Measurements from ENCODE around the gene CPPED1.
"Not testable (repeated sequence)": the region's sequence is repeated elsewhere in the genome, so short reads cannot be mapped to it uniquely, and the experiment has no call there.

CPPED1 gene

GRCh38 chr16:12819126-12820117 is 15.7 kb upstream of the CPPED1 start:
- H3K9me3 ChIP-seq (ENCODE audit: control insufficient read depth in 1 of 2, low read length in 2 of 2) = no peaks in the 10 kb centered on the region
- H3K27me3 ChIP-seq (ENCODE audit: low read depth, low read length) = no peaks in the 10 kb centered on the region
- no peaks in the 10 kb centered on the region for H3K4me1 ChIP-seq (ENCODE audit: control insufficient read depth in 1 of 2, insufficient read depth in 2 of 2, low read length in 2 of 2)
- H3K27ac ChIP-seq (ENCODE audit: low read length) = no peak overlapping the region
- no peaks in the 10 kb centered on the region for H3K36me3 ChIP-seq (ENCODE audit: control insufficient read depth in 1 of 2, insufficient read depth in 2 of 2, low read length in 2 of 2)
- H3K4me3 ChIP-seq (ENCODE audit: low read depth in 1 of 2, low read length in 2 of 2) = no peak overlapping the region

GRCh38 chr16:12818326-12818725 is 14.6 kb upstream of the CPPED1 start:
- no peak overlapping the region for H3K27ac ChIP-seq (ENCODE audit: low read length)
- no peak overlapping the region for H3K4me3 ChIP-seq (ENCODE audit: low read depth in 1 of 2, low read length in 2 of 2)
- no peaks in the 10 kb centered on the region for H3K36me3 ChIP-seq (ENCODE audit: control insufficient read depth in 1 of 2, insufficient read depth in 2 of 2, low read length in 2 of 2)
- H3K27me3 ChIP-seq (ENCODE audit: low read depth, low read length) = no peaks in the 10 kb centered on the region
- H3K4me1 ChIP-seq (ENCODE audit: control insufficient read depth in 1 of 2, insufficient read depth in 2 of 2, low read length in 2 of 2) = no peaks in the 10 kb centered on the region
- no peaks in the 10 kb centered on the region for H3K9me3 ChIP-seq (ENCODE audit: control insufficient read depth in 1 of 2, low read length in 2 of 2)

- not testable (repeated sequence) for H3K9me3 ChIP-seq (ENCODE audit: control insufficient read depth in 1 of 2, low read length in 2 of 2); H3K4me3 ChIP-seq (ENCODE audit: low read depth in 1 of 2, low read length in 2 of 2); H3K36me3 ChIP-seq (ENCODE audit: control insufficient read depth in 1 of 2, insufficient read depth in 2 of 2, low read length in 2 of 2); H3K4me1 ChIP-seq (ENCODE audit: control insufficient read depth in 1 of 2, insufficient read depth in 2 of 2, low read length in 2 of 2); H3K27me3 ChIP-seq (ENCODE audit: low read depth, low read length); H3K27ac ChIP-seq (ENCODE audit: low read length)
Observed at GRCh38 chr16:12816791-12817214, 13.1 kb upstream of the CPPED1 start.

DNA sequence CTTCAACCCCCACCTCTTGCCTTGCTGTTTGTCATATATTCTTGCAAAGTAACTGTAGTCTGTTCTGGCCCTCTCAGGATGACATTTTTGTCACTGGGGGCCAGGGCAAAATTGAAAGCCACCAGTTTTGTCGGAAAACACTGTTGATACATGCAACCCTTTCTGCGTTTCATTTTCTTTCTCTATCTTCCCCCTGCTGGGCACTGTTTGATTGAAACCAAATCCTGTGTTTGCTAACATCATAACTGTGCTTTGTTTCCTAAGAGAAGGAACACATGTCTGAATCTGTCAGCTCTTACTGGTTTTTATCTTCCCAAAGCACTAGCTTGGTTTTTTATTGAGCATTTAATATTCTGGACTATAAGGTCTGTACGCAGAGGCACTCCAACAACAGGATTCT is 11.7 kb upstream of the CPPED1 start:
- no peaks in the 10 kb centered on the region for H3K36me3 ChIP-seq (ENCODE audit: control insufficient read depth in 1 of 2, insufficient read depth in 2 of 2, low read length in 2 of 2)
- H3K4me1 ChIP-seq (ENCODE audit: control insufficient read depth in 1 of 2, insufficient read depth in 2 of 2, low read length in 2 of 2) = no peaks in the 10 kb centered on the region
- H3K4me3 ChIP-seq (ENCODE audit: low read depth in 1 of 2, low read length in 2 of 2) = no peak overlapping the region
- H3K27ac ChIP-seq (ENCODE audit: low read length) = no peak overlapping the region
- H3K9me3 ChIP-seq (ENCODE audit: control insufficient read depth in 1 of 2, low read length in 2 of 2) = peaks cover 0 to under 1% of the 10 kb centered on the region in 2 donors
- H3K27me3 ChIP-seq (ENCODE audit: low read depth, low read length) = no peaks in the 10 kb centered on the region

DNA sequence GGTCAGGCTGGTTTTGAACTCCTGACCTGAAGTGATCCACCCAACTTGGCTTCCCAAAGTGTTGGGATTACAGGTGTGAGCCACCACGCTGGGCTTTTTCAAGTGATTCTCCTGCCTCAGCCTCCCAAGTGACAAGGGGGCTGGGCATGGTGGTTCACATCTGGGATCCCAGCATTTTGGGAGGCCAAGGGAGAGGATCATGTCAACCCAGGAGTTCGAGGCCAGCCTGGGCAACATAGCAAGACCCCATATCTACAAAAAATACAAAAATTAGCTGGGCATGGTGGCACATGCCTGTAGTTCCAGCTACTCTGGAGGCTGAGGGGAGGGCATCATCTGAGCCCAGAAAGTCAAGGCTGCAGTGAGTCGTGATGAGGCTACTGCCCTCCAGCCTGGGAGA is 10.0 kb upstream of the CPPED1 start:
- not testable (repeated sequence) for H3K4me3 ChIP-seq (ENCODE audit: low read depth in 1 of 2, low read length in 2 of 2); H3K27me3 ChIP-seq (ENCODE audit: low read depth, low read length); H3K36me3 ChIP-seq (ENCODE audit: control insufficient read depth in 1 of 2, insufficient read depth in 2 of 2, low read length in 2 of 2); H3K27ac ChIP-seq (ENCODE audit: low read length); H3K9me3 ChIP-seq (ENCODE audit: control insufficient read depth in 1 of 2, low read length in 2 of 2); H3K4me1 ChIP-seq (ENCODE audit: control insufficient read depth in 1 of 2, insufficient read depth in 2 of 2, low read length in 2 of 2)

DNA sequence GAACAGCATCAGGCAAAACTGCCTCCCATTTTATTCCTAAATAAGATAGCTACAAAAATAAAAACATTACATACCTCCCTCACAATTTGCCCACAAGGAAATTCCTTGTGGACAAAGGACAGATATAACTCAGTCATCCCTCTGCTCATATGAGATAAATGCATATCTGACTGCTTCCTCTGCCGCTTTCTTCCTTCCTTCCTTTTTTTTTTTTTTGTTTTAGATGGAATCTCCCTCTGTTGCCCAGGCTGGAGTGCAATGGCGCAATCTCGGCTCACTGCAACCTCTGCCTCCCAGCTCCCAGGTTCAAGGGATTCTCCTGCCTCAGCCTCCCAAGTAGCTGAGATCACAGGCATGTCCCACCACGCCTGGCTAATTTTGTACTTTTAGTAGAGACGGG is 9.6 kb upstream of the CPPED1 start:
- not testable (repeated sequence) for H3K27ac ChIP-seq (ENCODE audit: low read length); H3K4me1 ChIP-seq (ENCODE audit: control insufficient read depth in 1 of 2, insufficient read depth in 2 of 2, low read length in 2 of 2)

GRCh38 chr16:12811441-12812383 is 8.0 kb upstream of the CPPED1 start:
- H3K4me1 ChIP-seq (ENCODE audit: control insufficient read depth in 1 of 2, insufficient read depth in 2 of 2, low read length in 2 of 2) = no peaks in the 10 kb centered on the region
- no peak overlapping the region for H3K4me3 ChIP-seq (ENCODE audit: low read depth in 1 of 2, low read length in 2 of 2)
- no peaks in the 10 kb centered on the region for H3K36me3 ChIP-seq (ENCODE audit: control insufficient read depth in 1 of 2, insufficient read depth in 2 of 2, low read length in 2 of 2)
- H3K27me3 ChIP-seq (ENCODE audit: low read depth, low read length) = no peaks in the 10 kb centered on the region
- no peak overlapping the region for H3K27ac ChIP-seq (ENCODE audit: low read length)
- H3K9me3 ChIP-seq (ENCODE audit: control insufficient read depth in 1 of 2, low read length in 2 of 2) = peaks cover 0 to 2% of the 10 kb centered on the region in 2 donors

More for the DNA sequence above, 9.6 kb upstream of the CPPED1 start:
- not testable (repeated sequence) for H3K27me3 ChIP-seq (ENCODE audit: low read depth, low read length); H3K9me3 ChIP-seq (ENCODE audit: control insufficient read depth in 1 of 2, low read length in 2 of 2); H3K4me3 ChIP-seq (ENCODE audit: low read depth in 1 of 2, low read length in 2 of 2); H3K36me3 ChIP-seq (ENCODE audit: control insufficient read depth in 1 of 2, insufficient read depth in 2 of 2, low read length in 2 of 2)

DNA sequence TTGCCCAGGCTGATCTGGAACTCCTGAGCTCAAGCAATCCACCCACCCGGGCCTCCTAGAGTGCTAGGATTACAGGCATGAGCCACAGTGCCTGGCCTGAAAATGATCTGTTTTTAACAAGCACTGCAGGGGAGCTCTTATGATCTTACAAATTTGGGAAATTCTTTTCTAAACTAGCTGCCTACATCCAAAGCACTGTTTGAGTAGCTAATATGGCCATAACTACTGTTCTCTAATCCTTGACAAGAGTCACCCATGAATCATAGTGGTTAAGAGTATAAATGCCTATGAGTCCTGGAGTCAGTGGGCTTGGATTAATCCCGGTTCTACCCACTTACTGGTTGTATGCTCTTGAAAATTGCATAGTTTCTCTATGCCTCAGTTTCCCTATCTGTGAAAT is 1.4 kb upstream of the CPPED1 start:
- Histone ChIP-seq H3K36me3 (ENCODE audit: control insufficient read depth in 1 of 2, insufficient read depth in 2 of 2, low read length in 2 of 2) (no peaks in the 10 kb centered on the region), H3K27ac (ENCODE audit: low read length) (no peak overlapping the region), H3K4me1 (ENCODE audit: control insufficient read depth in 1 of 2, insufficient read depth in 2 of 2, low read length in 2 of 2) (peaks cover 0 to 26% of the 10 kb centered on the region in 2 donors), H3K9me3 (ENCODE audit: control insufficient read depth in 1 of 2, low read length in 2 of 2) (no peaks in the 10 kb centered on the region), H3K27me3 (ENCODE audit: low read depth, low read length) (no peaks in the 10 kb centered on the region), H3K4me3 (ENCODE audit: low read depth in 1 of 2, low read length in 2 of 2) (no peak overlapping the region)

DNA sequence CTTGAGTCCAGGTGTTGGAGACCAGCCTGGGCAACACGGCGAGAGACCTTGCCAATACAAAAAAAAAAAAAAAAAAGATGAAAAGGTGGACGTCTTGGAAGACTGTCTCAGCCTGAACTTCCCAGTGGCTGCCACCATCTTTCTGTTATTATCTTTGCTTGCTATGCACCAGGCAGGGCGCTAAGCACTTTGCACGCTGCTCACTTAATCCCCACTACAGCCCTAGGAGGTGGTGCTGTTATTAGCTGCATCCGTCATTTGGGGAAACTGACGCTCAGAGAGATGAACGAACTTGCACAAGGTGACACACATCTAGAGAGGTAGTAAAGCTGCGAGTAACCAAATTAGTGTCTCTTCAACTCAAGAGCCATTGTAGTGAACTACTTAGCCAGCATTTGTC is 708 bp upstream of the CPPED1 start:
- Histone ChIP-seq H3K4me3 (ENCODE audit: low read depth in 1 of 2, low read length in 2 of 2) (peak overlapping the region; percentile 86 to 87), H3K4me1 (ENCODE audit: control insufficient read depth in 1 of 2, insufficient read depth in 2 of 2, low read length in 2 of 2) (peaks cover 0 to 26% of the 10 kb centered on the region in 2 donors)

GRCh38 chr16:12802661-12803060 is 1.0 kb downstream of the CPPED1 start:
- Histone ChIP-seq H3K9me3 (ENCODE audit: control insufficient read depth in 1 of 2, low read length in 2 of 2) (no peaks in the 10 kb centered on the region), H3K36me3 (ENCODE audit: control insufficient read depth in 1 of 2, insufficient read depth in 2 of 2, low read length in 2 of 2) (no peaks in the 10 kb centered on the region), H3K4me3 (ENCODE audit: low read depth in 1 of 2, low read length in 2 of 2) (peak overlapping the region; percentile 86 to 87), H3K27ac (ENCODE audit: low read length) (peak overlapping the region; percentile 37), H3K4me1 (ENCODE audit: control insufficient read depth in 1 of 2, insufficient read depth in 2 of 2, low read length in 2 of 2) (peaks cover 0 to 26% of the 10 kb centered on the region in 2 donors), H3K27me3 (ENCODE audit: low read depth, low read length) (no peaks in the 10 kb centered on the region)

More for the DNA sequence above, 708 bp upstream of the CPPED1 start:
- Histone ChIP-seq H3K27ac (ENCODE audit: low read length) (no peak overlapping the region), H3K9me3 (ENCODE audit: control insufficient read depth in 1 of 2, low read length in 2 of 2) (no peaks in the 10 kb centered on the region), H3K36me3 (ENCODE audit: control insufficient read depth in 1 of 2, insufficient read depth in 2 of 2, low read length in 2 of 2) (no peaks in the 10 kb centered on the region), H3K27me3 (ENCODE audit: low read depth, low read length) (no peaks in the 10 kb centered on the region)

GRCh38 chr16:12802048-12802447 is 1.6 kb downstream of the CPPED1 start:
- Histone ChIP-seq H3K4me3 (ENCODE audit: low read depth in 1 of 2, low read length in 2 of 2) (peak overlapping the region in 1 of 2 donors; percentile 15), H3K4me1 (ENCODE audit: control insufficient read depth in 1 of 2, insufficient read depth in 2 of 2, low read length in 2 of 2) (peaks cover 0 to 26% of the 10 kb centered on the region in 2 donors)

More at GRCh38 chr16:12802048-12802447, 1.6 kb downstream of the CPPED1 start:
- no peaks in the 10 kb centered on the region for H3K27me3 ChIP-seq (ENCODE audit: low read depth, low read length)
- H3K36me3 ChIP-seq (ENCODE audit: control insufficient read depth in 1 of 2, insufficient read depth in 2 of 2, low read length in 2 of 2) = no peaks in the 10 kb centered on the region
- H3K9me3 ChIP-seq (ENCODE audit: control insufficient read depth in 1 of 2, low read length in 2 of 2) = no peaks in the 10 kb centered on the region
- no peak overlapping the region for H3K27ac ChIP-seq (ENCODE audit: low read length)

All from muscle layer of duodenum (tissue), 2 donors.